ENCODE results near the gene PDSS1.
A peak's percentile ranks its signal among the peaks of the same experiment; 100 is the strongest.

The PDSS1 gene

GRCh38 chr10:26697922-26698608 lies 564 bp downstream of the PDSS1 start:
- DNase-seq (ENCODE audit: extremely low spot score, insufficient read length, low read depth) (no peak), FAIRE-seq (no peak)

DNA sequence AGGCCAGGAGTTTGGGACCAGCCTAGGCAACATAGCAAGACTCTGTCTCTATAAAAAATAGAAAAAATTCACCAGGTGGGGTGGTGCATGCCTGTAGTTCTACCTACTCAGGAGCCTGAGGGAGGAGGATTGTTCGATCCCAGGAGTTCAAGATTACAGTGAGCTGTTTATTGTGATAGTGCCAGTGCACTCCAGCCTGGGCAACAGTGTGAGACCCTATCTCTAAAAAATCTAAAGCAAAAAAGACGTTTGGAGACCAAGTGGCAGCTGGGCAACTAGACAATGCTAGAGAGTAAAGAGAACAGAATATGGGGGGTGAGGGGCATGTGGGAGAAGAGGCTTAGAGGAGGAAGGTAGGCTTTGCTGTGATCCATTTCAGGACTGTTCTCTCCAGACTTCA lies 1.4 kb downstream of the PDSS1 start:
- no peak for FAIRE-seq
- no peak for DNase-seq (ENCODE audit: extremely low spot score, insufficient read length, low read depth)

DNA sequence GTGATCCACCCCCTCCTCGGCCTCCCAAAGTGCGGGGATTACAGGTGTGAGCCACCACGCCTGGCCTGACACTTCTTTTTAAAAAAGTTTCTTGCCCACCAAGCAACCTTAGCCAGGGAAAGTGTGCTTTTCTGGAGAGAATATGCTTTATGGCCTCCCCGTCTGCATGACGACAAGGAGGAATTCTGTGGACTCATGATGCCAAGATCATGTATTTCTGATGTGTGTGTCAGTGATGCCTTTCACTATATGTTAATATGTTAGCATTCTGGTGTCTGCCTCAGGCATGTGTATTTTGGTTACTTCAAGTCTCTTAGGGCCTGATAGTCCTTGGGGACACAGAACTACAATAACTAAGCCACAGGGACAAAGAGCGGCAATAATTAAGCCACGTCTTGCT lies 2.1 kb downstream of the PDSS1 start:
- DNase-seq (ENCODE audit: extremely low spot score, insufficient read length, low read depth) (no peak), FAIRE-seq (no peak)

DNA sequence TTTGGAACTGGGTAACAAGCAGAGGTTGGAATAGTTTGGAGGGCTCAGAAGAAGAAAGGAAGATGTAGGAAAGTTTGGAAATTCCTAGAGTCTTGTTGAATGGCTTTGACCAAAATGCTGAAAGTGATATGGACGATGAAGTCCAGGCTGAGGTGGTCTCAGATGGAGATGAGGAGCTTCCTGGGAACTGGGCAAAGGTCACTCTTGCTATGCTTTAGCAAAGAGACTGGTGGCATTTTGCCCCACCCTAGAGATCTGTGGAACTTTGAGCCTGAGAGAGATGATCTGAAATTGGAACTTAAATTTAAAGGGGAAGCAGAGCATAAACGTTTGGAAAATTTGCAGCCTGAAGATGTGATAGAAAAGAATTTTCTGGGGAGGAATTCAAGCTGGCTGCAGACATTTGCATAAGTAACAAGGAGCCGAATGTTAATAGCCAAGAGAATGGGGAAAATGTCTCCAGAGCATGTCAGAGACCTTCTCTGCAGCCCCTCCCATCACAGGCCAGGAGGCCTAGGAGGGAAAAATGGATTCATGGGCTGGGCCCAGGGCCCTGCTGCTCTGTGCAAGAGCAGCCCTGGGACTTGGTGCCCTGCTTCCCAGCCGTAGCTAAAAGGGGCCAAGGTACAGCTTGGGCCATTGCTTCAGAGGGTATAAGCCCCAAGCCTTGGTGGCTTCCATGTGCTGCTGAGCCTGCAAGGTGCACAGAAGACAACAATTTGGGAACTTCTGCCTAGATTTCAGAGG lies 3.6 kb downstream of the PDSS1 start:
- FAIRE-seq = no peak
- DNase-seq (ENCODE audit: extremely low spot score, insufficient read length, low read depth) = no peak

- FAIRE-seq (no peak), DNase-seq (ENCODE audit: extremely low spot score, insufficient read length, low read depth) (no peak)
Measured at GRCh38 chr10:26703096-26703495, 5.6 kb downstream of the PDSS1 start.

DNA sequence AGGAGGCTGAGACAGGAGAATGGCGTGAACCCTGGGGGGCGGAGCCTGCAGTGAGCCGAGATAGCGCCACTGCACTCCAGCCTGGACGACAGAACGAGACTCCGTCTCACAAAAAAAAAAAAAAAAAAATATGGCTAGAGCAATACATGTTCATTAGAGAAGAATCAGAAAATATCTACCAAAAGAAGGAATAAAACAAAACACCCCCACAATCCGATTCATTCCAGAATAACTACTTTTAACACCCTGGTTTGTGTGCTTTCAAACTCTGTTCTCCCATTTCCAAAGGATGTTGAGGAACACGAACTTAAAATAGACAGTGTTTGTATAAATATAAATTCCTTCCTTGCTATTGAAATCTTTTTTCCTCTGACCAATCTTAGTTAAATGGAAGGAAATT lies 6.5 kb downstream of the PDSS1 start:
- FAIRE-seq (no peak), DNase-seq (ENCODE audit: extremely low spot score, insufficient read length, low read depth) (no peak)

DNA sequence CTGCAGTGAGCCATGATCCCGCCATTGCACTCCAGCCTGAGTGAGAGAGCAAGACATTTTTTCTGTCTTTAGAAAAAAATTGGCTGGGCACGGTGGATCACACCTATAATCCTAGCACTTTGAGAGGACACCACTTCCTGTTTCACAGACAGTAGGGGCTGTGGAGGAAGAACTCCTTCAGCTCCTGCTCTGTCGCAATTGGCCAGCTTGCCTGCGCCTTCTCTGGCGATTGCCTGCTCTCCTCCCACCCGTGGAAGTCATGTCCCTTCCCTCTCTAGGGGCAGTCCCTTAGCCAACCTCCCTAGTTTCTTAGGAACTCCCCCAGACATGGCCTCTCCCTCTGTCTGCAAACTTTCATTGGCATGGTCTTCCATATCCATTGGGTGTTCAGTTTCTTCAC lies 8.7 kb downstream of the PDSS1 start:
- FAIRE-seq = no peak
- no peak for DNase-seq (ENCODE audit: extremely low spot score, insufficient read length, low read depth)

- DNase-seq (ENCODE audit: extremely low spot score, insufficient read length, low read depth) (no peak), FAIRE-seq (no peak)
Measured at GRCh38 chr10:26706936-26707335, 9.4 kb downstream of the PDSS1 start.

DNA sequence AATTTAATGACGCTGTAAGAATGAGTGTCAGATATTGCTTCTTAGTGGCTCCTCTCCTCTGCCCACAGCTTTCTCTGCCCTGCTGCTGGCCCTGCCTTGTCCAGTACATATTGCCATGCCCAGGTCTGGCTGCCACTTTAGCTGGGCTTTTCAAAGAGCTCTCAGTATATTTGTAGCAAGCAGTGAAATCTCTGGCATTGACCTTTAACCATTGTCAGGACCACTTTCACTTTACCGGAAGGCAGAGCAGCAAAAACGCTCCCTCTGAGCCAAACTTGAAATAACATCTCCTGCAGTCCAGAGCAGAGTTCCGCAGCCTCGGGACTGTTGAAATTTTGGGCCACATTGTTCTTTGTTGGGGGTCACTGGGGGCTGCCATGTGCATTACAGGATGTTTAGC lies 13.8 kb downstream of the PDSS1 start:
- FAIRE-seq = no peak

GRCh38 chr10:26714415-26715136 lies 17.1 kb downstream of the PDSS1 start:
- DNase-seq (ENCODE audit: extremely low spot score, insufficient read length, low read depth) (no peak), FAIRE-seq (no peak)

More for the DNA sequence above, 13.8 kb downstream of the PDSS1 start:
- DNase-seq (ENCODE audit: extremely low spot score, insufficient read length, low read depth) = no peak

DNA sequence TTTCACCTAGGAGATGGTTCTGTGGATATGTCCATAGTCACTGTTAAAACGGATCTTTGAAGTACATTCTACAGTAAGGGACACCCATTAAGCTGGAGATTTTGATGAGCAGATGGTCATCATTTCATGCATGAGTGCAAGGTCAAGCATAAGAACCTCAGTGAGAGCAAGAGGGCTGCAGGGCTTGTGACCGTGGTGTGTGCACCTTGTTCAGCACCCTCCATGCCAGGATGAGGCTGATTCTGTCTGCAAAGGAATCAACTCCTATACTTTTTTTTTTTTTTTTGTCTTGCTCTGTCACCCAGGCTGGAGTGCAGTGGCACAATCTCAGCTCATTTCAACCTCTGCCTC lies 17.6 kb downstream of the PDSS1 start:
- no peak for FAIRE-seq

DNA sequence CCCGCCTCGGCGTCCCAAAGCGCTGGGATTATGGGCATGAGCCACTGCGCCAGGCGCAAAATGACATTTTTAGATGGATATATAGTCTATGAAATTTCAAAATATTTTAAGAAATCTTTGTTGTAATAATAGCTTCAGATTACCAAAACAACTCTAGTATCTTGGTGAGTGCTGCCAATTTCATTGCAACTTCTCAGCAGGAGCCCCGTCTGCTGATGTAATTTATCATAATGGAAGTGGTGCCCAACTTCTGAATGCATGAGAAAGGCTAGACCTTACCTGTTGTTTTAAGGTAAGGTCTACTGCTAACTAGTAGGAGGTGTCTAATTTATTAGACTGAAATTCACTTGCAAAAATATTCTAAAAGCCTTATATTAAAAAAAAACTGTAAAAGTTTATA lies 20.0 kb downstream of the PDSS1 start:
- DNase-seq (ENCODE audit: extremely low spot score, insufficient read length, low read depth) (no peak), FAIRE-seq (no peak)

More for the DNA sequence above, 17.6 kb downstream of the PDSS1 start:
- no peak for DNase-seq (ENCODE audit: extremely low spot score, insufficient read length, low read depth)

DNA sequence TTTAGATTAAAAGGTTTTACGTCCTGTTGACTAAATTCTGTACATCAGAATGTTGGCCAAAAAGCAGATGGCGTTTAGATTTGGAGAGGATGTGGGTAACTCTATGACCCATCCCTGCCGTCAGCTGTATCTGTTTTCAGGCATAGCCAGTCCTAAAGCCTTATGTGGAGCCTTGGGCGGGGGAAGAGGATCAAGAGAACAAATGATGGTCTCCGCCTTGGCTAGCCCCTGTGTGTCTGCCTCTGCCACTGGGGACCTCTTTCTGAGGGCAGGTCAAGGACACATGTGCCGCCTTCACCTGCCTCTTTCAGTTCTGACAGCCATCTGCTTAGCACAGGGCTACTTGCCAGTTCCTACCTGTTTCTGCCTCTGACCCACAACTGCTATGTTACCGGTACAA lies 24.1 kb downstream of the PDSS1 start:
- no peak for FAIRE-seq
- no peak for DNase-seq (ENCODE audit: extremely low spot score, insufficient read length, low read depth)

GRCh38 chr10:26723016-26723415 lies 25.5 kb downstream of the PDSS1 start:
- no peak for DNase-seq (ENCODE audit: extremely low spot score, insufficient read length, low read depth)
- FAIRE-seq = no peak

DNA sequence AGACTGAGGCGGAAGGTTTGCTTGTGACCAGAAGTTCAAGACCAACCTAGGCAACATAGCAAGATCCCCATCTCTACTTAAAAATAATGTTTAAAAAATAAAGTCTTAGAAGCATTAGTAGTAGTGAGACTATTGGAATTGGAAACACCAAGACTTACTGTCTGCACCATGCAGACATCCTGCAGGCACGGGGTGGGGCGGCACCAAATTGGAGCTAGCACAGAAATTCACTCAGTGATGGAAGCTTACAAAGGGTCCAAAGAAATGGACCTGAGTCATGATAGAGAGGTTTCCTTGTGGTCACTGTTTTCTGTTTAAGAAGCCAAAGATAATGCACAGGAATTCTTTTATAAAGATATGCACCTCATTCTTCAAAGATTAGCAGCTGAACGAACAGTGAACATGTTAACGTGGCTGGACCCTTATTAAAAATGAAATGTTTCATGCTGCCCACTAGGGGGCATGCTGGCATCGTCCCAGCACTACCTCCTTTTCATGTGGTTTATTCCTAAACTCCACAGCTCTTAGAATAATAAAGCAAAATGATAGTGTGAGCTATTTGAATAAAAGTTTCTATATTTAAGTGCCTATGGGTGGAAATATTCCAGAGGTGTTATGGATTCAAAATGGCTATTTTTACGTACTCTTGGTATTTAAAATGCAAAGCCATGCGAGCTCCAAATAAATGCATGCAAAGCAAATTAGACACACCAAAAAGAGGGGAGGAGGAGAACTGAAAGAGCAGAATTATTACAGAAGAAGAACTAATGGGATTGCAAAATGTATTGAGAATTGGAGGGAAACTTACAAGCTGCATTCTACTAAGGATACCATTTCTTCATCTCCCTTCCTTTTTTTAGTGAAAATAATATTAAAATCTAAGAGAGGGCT lies 28.6 kb downstream of the PDSS1 start:
- peak; percentile 91 for FAIRE-seq

GRCh38 chr10:26727005-26727404 lies 29.5 kb downstream of the PDSS1 start:
- FAIRE-seq = no peak

More for the DNA sequence above, 28.6 kb downstream of the PDSS1 start:
- peak; percentile 32 for DNase-seq (ENCODE audit: extremely low spot score, insufficient read length, low read depth)

DNA sequence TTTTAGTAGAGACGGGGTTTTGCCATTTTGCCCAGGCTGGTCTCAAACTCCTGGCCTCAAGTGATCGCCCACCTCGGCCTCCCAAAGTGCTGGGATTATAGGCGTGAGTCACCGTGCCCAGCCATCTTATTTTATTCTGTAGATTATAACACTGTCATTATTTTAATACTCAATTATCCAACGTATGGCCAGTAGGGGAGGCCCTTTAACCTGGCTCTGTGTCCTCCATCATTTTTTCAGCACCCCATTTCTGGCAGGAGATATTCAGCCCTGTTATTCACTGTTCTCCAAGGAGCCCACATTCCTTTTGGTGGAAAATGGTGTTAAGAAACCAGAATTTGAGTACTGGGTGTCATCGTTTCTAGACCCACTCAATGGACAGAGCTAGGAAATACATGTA lies 31.5 kb downstream of the PDSS1 start:
- FAIRE-seq (no peak), DNase-seq (ENCODE audit: extremely low spot score, insufficient read length, low read depth) (no peak)

More at GRCh38 chr10:26727005-26727404, 29.5 kb downstream of the PDSS1 start:
- no peak for DNase-seq (ENCODE audit: extremely low spot score, insufficient read length, low read depth)

DNA sequence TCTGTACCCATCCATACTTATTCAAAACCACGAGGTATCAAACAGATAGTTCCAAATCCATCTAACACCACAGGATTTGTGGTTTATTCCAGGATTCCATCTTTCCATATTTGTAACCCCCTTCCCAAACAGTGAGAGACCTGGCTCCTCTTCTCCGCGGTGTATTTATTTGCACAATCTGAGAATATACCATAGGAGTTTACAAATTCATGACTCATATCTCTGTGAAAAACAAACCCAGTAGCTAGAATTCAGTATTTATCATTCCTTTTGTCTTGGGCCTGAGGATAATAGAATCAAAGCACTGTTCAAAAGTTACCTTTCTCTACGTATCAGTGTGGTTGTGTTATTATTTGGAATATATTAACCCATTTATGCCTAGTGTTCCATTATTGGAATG lies 31.9 kb downstream of the PDSS1 start:
- no peak for FAIRE-seq
- DNase-seq (ENCODE audit: extremely low spot score, insufficient read length, low read depth) = no peak

DNA sequence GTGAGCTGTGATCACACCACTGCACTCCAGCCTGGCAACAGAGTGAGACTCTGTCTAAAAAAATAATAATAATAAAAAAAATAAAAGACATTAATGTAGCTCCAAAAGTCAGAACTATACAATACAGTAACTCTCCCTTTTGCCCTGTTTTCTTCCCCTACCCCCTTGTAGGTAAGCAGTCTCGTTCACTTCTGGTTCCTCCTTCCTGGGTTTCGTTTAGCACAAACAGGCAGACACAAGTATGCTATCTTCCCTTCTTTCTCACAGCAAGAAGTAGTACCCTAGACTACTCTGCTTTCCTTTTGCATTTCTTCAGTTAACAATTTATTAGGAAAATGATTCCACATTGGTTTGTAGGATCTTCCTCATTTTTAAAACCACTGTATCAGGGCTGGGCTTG lies 33.1 kb downstream of the PDSS1 start:
- FAIRE-seq (no peak), DNase-seq (ENCODE audit: extremely low spot score, insufficient read length, low read depth) (no peak)

Data from GM18507 (cell line).